Measurements from ENCODE around the gene HSPG2. TPM values are rescaled to one million over a fixed set of nuclear protein-coding genes. Genes with fewer than 3 reads are reported as not detected.
A peak's percentile ranks its signal among the peaks of the same experiment; 100 is the strongest.

HSPG2 gene
- total and polyA plus RNA-seq, 8 donors = 50.4 to 164 (median 63.9) TPM

- no peak for FAIRE-seq
- ATAC-seq = no peak
Observed at GRCh38 chr1:21816602-21817302, 120.4 kb downstream of the HSPG2 start.

GRCh38 chr1:21815724-21816321 is 121.3 kb downstream of the HSPG2 start:
- FAIRE-seq = no peak
- Histone ChIP-seq H3K4me1 (no peaks in the 10 kb centered on the region), H3K9me3 (no peaks in the 10 kb centered on the region), H3K36me3 (no peaks in the 10 kb centered on the region), H3K27me3 (no peaks in the 10 kb centered on the region), H3K4me3 (no peak overlapping the region), H3K27ac (no peak overlapping the region)
- ATAC-seq = no peak
- peak in 1 of 6 donors; percentile 35 for DNase-seq
- intact Hi-C loops (cut with DNase I) = no loop called here
- TF ChIP-seq CTCF (IDR thresholded peaks at IDR 0.05) = no peak
- 87 to 89% methylated on average over 12 of the region's 12 CpGs for WGBS, 2 donors

More at GRCh38 chr1:21816602-21817302, 120.4 kb downstream of the HSPG2 start:
- Histone ChIP-seq H3K4me3 (no peak overlapping the region), H3K4me1 (no peaks in the 10 kb centered on the region), H3K36me3 (no peaks in the 10 kb centered on the region), H3K27me3 (no peaks in the 10 kb centered on the region), H3K27ac (no peak overlapping the region), H3K9me3 (no peaks in the 10 kb centered on the region)
- WGBS, 2 donors = 88 to 89% methylated on average over 8 of the region's 8 CpGs
- intact Hi-C loops (cut with DNase I) = no loop called here
- TF ChIP-seq CTCF (IDR thresholded peaks at IDR 0.05) = no peak
- DNase-seq = no peak

GRCh38 chr1:21814981-21815582 is 122.0 kb downstream of the HSPG2 start:
- intact Hi-C loops (cut with DNase I) = no loop called here
- no peaks in the 10 kb centered on the region for H3K36me3 ChIP-seq
- FAIRE-seq (no peak), ATAC-seq (peak in 1 of 4 donors; percentile 6), DNase-seq (no peak)
- 93 to 94% methylated on average over 15 of the region's 15 CpGs for WGBS, 2 donors
- no peaks in the 10 kb centered on the region for H3K4me1 ChIP-seq
- peak overlapping the region in 1 of 4 donors; percentile 56 for H3K4me3 ChIP-seq
- no peak for TF ChIP-seq CTCF (IDR thresholded peaks at IDR 0.05)
- H3K9me3 ChIP-seq = no peaks in the 10 kb centered on the region
- H3K27me3 ChIP-seq = no peaks in the 10 kb centered on the region
- H3K27ac ChIP-seq = no peak overlapping the region

- ATAC-seq = peak; percentile 60 to 83 (median 78)
- no peak overlapping the region for H3K27ac ChIP-seq
- DNase-seq = peak in 2 of 6 donors; percentile 72 to 78
- H3K9me3 ChIP-seq = no peaks in the 10 kb centered on the region
- H3K27me3 ChIP-seq = no peaks in the 10 kb centered on the region
- intact Hi-C loops (cut with DNase I) = no loop called here
- H3K4me1 ChIP-seq = no peaks in the 10 kb centered on the region
- peak; percentile 29 to 70 (median 62) for TF ChIP-seq CTCF (IDR thresholded peaks at IDR 0.05)
- H3K4me3 ChIP-seq = peak overlapping the region in 3 of 4 donors; percentile 8 to 56 (median 41)
- FAIRE-seq = no peak
- WGBS, 2 donors = 13 to 15% methylated on average over 53 to 65 of the region's 65 CpGs
- no peaks in the 10 kb centered on the region for H3K36me3 ChIP-seq
Observed at GRCh38 chr1:21814241-21814918, 122.7 kb downstream of the HSPG2 start.

Data from pancreas (tissue), 10 donors.